ENCODE data around the gene LDAH.

DNA sequence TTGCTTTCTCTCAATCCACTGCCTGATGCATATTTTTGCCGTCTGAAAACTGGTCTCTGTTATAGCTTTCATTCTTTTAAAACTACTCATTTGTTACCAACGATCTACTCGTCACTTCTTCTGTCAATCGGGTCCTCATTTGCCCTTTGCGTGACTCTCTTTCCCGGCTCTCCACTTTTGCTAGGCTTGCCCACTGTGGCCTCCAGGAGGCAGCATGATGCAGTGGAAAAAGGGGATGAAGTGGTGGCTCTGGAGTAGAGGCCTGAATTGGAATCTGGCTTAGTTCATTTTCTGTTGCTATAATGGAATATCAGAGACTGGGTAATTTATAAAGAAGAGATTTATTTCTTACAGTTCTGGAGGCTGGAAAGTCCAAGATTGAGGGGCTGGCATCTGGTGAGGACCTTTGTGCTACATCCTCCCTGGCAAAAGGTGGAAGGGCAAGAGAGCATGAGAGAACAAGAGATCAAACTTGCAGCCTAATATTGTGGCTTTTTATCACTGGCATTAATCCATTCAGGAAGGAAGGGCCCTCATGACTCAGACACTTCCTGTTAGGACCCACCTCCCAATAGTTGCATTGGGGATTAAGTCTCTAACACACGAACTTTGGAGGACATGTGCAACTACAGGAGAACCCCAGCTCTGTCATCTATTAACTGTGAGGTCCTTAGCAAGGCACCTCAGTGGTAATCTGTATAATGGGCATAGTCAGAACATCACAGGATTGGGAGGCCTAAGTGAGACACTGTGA lies 140.6 kb downstream of the LDAH start:
- TF ChIP-seq ZNF274 (IDR thresholded peaks at IDR 0.05; ENCODE audit: low read depth, low read length) = no peak
- no peak for TF ChIP-seq SUZ12 (IDR thresholded peaks at IDR 0.05; ENCODE audit: extremely low read depth, insufficient read depth, insufficient read length)
- TF ChIP-seq YY1 (IDR thresholded peaks at IDR 0.05; ENCODE audit: insufficient read depth, insufficient read length) = no peak

All from NT2/D1 (cell line).